Lower lobe of right lung (tissue), 2 donors: ENCODE data around the gene SMIM43. TPM values are rescaled to one million over a fixed set of nuclear protein-coding genes. Genes with fewer than 3 reads are reported as not detected.

ENCODE experiments used
- ATAC-seq, 2 donors: fragments of 200-7000 bp; cut with Tn5 transposase; one replicate each; pipeline ENCODE4 v1.9.1; 2020 to 2022; ENCODE audit warnings: mild to moderate bottlenecking in 2 of 2, moderate library complexity in 2 of 2
- DNase-seq: peaks from one replicate; pipeline ENCODE4 v3.0.0-alpha.2; 2020
- H3K27ac ChIP-seq: fragments of 200-600 bp; one replicate; pipeline ENCODE4 v1.8.0; 2022
- H3K27me3 ChIP-seq: fragments of 200-600 bp; one replicate; pipeline ENCODE4 v1.8.0; 2022; ENCODE audit warnings: low read depth
- H3K36me3 ChIP-seq: fragments of 200-600 bp; one replicate; pipeline ENCODE4 v1.8.0; 2022; ENCODE audit warnings: mild to moderate bottlenecking
- H3K4me1 ChIP-seq: fragments of 200-600 bp; one replicate; pipeline ENCODE4 v1.8.0; 2022
- H3K4me3 ChIP-seq: fragments of 200-600 bp; one replicate; pipeline ENCODE4 v1.8.0; 2022; ENCODE audit warnings: mild to moderate bottlenecking
- H3K9me3 ChIP-seq: fragments of 200-600 bp; one replicate; pipeline ENCODE4 v1.8.0; 2022
- intact Hi-C: fragments of 100-400 bp; cut with DNase I; formaldehyde crosslinking; loops from one replicate; pipeline ENCODE4 v1.11.0; 2022
- total RNA-seq: library from RNA; stranded (reverse); fragmentation: NEBNext Ultra II Directional; extraction: Animal tissue kit (Norgen Biotek cat#: 25700); gene quantifications from one replicate; pipeline ENCODE4 v1.2.1, GENCODE V29; 2021
- TF ChIP-seq, protein P1 (sequence below): fragments of 200-600 bp; IDR thresholded peaks from one replicate; pipeline ENCODE4 v1.8.0; 2022; ENCODE audit warnings: antibody characterized with exemption, mild to moderate bottlenecking
- donor health status: DM: no; HTN: yes; CAD: no; lungs with severe emphysema.

The SMIM43 gene
- total RNA-seq, 1 donor from 2014 or later = 0.18 TPM

DNA sequence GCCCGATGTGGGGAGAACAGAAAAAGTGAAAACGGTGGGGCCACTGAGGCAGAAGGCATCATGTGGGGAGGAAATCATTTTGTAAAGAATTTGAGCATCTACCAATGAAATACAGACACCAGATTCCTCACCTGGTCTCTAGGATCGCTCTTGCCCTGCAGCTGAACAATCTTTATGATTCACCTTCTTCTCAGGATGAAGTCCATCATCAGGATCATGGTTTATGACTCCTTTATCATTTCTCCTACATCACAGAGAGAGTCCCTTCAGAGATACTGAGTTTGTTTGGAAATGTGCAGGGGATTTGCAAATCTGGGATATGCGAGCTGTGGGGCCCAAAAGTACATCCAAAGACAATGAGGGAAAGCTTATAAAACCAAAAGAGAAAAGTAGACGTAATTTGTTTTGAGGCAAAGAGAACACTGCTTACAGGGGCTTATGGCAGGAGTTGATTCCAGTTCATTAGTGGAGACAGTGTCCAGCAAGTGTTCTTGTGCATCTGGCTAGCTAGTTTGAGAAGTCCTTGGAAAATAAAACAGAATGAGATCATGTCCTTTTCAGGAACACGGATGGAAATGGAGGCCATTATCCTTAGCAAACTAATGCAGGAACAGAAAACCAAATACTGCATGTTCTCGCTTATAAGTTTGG lies 52.8 kb downstream of the SMIM43 start:
- Histone ChIP-seq H3K36me3 (no peaks in the 10 kb centered on the region), H3K4me3 (peak overlapping the region; percentile 31), H3K9me3 (no peaks in the 10 kb centered on the region), H3K27ac (peak overlapping the region; percentile 58), H3K27me3 (no peaks in the 10 kb centered on the region), H3K4me1 (peaks cover 11% of the 10 kb centered on the region)
- DNase-seq = no peak
- intact Hi-C loops = no loop called here
- TF ChIP-seq, protein P1, sequence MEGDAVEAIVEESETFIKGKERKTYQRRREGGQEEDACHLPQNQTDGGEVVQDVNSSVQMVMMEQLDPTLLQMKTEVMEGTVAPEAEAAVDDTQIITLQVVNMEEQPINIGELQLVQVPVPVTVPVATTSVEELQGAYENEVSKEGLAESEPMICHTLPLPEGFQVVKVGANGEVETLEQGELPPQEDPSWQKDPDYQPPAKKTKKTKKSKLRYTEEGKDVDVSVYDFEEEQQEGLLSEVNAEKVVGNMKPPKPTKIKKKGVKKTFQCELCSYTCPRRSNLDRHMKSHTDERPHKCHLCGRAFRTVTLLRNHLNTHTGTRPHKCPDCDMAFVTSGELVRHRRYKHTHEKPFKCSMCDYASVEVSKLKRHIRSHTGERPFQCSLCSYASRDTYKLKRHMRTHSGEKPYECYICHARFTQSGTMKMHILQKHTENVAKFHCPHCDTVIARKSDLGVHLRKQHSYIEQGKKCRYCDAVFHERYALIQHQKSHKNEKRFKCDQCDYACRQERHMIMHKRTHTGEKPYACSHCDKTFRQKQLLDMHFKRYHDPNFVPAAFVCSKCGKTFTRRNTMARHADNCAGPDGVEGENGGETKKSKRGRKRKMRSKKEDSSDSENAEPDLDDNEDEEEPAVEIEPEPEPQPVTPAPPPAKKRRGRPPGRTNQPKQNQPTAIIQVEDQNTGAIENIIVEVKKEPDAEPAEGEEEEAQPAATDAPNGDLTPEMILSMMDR = no peak
- ATAC-seq = no peak

GRCh38 chr4:121711263-121712000 lies 53.5 kb downstream of the SMIM43 start:
- DNase-seq (peak; percentile 76), ATAC-seq (peak; percentile 96 to 98)
- Histone ChIP-seq H3K27ac (peak overlapping the region; percentile 58), H3K4me3 (peak overlapping the region; percentile 31), H3K4me1 (peaks cover 11% of the 10 kb centered on the region), H3K27me3 (no peaks in the 10 kb centered on the region), H3K9me3 (no peaks in the 10 kb centered on the region), H3K36me3 (no peaks in the 10 kb centered on the region)
- intact Hi-C loops = no loop called here
- TF ChIP-seq, protein P1 = no peak

- no peak for DNase-seq
- H3K27me3 ChIP-seq = no peaks in the 10 kb centered on the region
- peaks cover 11% of the 10 kb centered on the region for H3K4me1 ChIP-seq
- H3K9me3 ChIP-seq = no peaks in the 10 kb centered on the region
- intact Hi-C loops = no loop called here
- TF ChIP-seq, protein P1 = no peak
- no peak overlapping the region for H3K27ac ChIP-seq
- no peak overlapping the region for H3K4me3 ChIP-seq
- no peaks in the 10 kb centered on the region for H3K36me3 ChIP-seq
- no peak for ATAC-seq
These were observed 55.1 kb downstream of the SMIM43 start for GRCh38 chr4:121709766-121710405.

Other genes starting within 250 kb of the SMIM43 start
- 426 TPM for gene ANXA5, start 68.2 kb downstream of the SMIM43 start, total RNA-seq
- 15.6 TPM for gene EXOSC9, start 36.2 kb upstream of the SMIM43 start, total RNA-seq
- gene CCNA2, start 58.7 kb upstream of the SMIM43 start, total RNA-seq = 2.2 TPM
- gene BBS7, start 105.3 kb upstream of the SMIM43 start, total RNA-seq = 15.1 TPM
- 1.7 TPM for gene TRPC3, start 186.9 kb upstream of the SMIM43 start, total RNA-seq